Hematopoietic multipotent progenitor cell treated with erythropoietin and hydrocortisone succinate and interleukin-3 and kit ligand, for 17 days (in vitro differentiated cells): ENCODE data around the gene CPLX1.

ENCODE experiments used
- DNase-seq: peaks from one replicate; pipeline ENCODE4 v3.0.0-alpha.2; 2015; ENCODE audit warnings: low spot score

Gene CPLX1

DNA sequence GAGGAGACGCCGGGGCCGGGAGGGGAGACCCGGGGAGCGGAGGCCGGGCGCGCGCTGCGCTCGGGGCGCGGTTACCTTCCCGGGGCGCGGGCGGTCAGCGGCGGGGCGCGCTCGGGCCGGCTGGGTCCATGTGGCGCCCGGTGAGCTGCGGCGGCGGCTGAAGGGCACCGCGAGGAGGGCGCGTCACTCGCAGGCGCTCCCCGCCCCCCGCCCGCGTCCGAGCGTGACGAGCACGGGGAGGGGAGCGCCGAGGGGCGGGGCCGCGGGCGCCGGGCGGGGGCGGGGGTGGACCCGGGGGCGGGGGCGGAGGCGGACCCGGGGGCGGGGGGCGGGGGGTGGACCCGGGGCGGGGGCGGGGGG, at the start of gene CPLX1:
Gene CPLX1, minus strand, starts transcription at position 159 of the 360 bp plus-strand sequence. CDS start 1,607 bp downstream, outside the sequence.
- DNase-seq, result no peak

DNA sequence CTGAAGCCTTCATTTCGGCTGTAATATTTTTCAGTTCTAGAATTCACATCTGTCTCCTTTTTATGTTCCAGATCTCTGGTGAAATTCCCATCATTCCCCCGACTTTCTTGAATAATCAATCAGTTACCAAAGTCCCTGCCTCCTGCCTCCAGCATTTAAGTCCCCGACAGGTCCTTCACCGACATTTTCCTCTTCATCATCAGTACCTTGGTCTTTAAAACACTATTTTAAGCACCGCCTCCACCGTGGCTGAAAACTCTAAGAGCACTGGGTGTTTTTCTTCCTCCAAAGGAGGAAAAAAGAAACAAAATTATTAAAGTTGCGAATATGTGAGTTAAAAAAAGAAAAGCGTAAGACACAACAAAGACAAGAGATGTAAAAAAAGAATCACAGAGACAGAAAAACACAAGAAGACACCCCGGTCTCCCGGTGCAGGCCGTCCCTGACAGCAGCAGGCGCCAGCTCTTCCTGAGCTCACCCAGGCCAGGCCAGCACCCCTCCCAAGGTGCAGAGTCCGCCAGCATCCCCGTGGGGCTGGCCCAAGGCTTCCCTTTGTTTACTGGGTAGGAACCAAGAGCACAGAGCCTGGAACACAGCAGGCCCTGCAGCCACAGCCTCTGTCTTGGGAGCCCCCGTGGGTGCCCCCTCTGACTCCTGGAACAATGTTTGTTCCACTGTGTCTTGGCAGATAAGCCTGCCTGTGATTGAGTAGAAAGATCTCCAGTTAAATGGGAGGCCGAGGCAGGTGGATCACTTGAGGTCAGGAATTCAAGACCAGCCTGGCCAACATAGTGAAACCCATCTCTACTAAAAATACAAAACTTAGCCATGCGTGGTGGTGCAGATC, 49.3 kb upstream of the CPLX1 start:
- DNase-seq, result no peak

DNA sequence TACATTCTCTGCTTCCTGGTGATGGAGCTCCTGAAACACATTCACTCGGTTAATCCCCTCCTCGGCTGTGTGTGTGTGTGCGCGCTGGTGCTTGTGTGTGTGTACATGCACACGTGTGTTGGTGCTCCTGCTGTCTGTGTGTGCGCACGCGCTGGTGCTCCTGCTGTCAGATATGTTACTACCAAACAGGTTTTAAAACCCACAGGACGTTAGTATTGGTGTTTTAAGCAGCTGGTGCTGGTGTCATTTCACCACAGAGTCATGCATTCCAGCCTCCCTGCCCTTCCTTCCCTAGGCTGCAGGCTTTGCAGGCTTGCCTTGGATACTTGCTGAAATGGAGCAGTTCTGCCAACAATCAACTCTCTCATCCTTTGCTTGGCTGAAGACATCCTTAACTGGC, 48.1 kb upstream of the CPLX1 start:
- DNase-seq, result no peak

DNA sequence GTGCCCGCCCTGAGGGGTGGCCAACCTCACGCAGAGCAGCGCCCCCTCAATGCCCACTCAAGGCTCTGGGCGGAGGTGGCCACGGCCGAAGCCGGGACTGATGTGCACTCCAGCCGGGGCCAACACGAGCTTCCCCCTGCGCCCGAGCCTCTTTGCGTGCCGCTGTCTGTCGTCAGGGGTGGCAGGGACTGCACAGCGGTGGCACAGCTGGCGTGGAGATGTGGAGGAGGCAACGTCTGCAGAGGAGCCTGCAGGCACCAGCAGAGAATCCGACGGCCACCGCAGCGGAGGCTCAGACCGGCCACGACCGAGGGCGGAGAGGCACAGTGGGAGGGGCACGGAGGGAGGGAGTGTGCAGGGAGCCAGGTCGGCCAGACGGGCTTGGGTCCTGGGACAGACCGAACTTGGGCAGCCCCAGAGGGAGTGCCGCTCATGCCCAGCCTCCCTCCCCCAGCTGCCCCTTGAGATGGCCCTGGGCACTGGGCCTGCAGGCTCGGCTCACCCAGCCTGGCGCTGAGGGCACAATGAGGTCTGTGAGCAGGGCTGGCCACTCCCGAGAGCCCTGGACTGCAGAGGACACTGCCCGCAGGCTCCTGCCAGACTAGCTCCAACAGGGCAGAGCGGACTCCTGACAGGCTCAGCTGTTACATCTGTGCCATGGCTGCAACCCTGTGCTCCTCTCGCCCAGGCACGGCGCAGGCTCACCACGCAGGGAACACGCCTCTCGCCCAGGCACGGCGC, 46.5 kb upstream of the CPLX1 start:
- no peak for DNase-seq

DNA sequence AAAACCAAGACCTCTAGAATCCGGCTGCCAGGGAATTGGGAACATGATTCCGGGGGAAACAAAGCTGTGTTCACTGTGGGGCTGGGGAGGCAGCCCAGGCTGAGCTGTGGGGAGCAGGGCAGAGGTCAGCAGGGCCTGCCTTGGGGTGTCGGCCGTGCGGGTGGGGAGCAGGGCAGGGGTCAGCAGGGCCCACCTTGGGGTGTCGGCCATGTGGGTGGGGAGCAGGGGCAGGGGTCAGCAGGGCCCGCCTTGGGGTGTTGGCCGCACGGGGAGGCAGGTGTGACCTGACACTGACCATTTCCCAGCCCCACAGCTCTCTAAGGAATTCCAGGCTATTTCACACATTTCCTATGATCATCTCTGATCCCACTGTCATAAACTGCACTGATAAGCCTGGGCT, 45.6 kb upstream of the CPLX1 start:
- DNase-seq, result no peak

DNA sequence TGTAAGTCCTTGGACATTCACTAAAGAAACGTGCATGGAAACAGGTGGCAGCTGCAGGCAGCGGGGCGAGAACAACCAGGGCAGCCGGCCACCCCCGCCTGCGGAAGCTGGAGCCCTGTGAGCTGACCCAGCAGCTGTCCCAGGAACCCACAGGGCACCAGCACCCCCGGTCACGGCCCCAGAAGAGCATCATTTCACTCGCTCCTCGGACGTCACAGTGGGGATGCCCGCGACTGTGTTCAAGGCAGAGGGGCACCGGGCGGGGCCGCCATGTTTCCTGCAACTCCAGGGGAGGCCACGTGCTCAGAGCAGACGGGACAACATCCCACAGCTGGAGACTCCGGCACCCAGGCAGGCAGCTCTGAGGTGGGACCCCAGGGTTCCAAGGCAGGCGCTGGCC, 45.0 kb upstream of the CPLX1 start:
- DNase-seq, result no peak

DNA sequence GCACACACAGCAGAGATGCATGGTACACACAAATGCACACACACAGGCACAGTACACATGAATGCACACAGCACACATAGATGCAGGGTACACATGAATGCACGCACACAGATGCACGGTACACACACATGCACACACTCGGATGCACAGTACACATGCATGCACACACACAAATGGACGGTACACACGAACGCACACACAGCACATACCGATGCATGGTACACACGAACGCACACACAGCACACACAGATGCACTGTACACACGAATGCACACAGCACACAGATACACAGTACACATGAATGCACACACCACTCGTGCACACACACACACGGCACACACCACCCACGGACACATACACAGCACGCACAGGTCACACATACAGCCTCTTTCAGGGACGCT, 43.8 kb upstream of the CPLX1 start:
- DNase-seq, result no peak

DNA sequence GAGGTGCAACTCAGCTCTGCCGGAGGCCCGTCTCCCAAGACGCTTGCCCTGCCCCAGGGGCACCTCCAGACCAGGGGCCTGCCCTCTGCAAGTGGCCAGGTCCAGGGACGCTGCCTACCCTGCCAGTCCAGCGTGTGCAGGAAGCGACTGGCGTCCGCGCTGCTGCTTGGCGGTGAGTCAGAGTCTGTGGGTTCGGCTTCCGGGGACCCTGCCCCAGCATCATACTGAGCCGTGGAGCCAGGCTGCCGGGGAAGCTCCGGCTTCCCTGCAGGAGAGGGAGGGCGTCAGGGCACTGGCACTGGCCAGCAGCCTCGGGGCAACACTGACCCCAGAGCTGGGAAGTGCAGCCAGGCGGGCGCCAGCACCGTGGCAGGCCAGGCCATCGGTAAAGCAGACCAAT, 42.5 kb upstream of the CPLX1 start:
- DNase-seq, result no peak

DNA sequence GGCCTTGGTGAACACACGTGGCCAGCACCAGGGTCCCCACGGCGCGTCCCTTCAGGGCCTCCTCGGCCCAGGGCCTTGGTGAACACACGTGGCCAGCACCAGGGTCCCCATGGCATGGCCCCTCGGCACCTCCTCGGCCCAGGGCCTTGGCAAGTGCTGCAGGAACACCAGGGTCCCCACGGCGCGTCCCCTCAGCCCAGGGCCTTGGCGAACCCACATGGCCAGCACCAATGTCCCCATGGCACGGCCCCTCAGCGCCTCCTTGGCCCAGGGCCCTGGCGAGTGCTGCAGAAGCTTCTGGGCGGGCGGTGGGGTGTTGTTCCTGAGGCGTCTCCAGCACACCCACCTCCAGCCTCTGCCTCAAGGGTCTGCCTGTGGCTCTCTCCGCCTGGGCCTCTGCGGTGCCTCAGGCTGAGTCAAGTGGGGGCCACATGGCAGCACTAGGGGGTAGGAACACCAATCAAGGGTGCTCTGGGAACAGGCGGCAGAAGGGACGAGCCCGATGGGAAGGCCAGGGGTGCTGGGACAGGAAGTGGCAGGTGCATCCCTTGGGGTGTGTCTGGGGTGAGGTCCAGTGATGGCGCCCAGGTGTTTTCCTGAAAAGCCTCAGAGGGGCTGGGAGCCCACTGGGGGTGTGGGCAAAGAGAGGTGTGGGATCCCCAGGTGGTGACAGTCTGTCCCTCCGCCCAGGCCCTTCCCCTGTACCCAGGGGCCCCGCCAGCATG, 41.8 kb upstream of the CPLX1 start:
- no peak for DNase-seq

DNA sequence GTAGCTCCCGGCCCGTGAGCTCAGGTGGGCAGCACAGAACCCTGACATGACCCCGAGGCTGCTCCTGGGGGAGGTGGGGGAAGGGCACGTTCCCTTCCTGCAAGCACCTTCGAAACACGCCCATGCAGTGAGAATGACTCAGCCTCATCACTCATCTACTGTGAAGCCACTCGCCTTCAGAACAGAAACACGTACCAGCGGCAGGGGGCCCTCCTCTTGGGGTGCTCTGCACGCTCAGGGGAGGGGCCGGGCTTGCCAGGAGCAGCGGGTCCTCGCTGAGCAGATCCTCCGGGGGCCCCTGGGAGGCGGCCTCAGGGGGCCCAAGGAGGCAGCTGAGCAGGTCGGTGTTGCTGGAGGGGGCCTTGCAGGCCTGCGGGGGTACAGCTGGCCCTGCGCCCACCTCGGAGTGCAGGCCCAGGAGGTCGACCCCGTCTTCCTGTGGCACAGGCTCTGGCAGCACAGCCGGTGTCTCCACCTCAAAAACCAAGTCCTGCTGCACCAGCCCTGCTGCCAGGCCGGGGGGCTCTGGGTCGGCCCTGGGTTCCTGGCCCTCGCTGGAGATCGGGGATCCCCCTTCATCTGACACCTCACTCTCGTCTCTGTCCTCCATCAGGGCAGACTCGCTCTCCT, 40.9 kb upstream of the CPLX1 start:
- no peak for DNase-seq

DNA sequence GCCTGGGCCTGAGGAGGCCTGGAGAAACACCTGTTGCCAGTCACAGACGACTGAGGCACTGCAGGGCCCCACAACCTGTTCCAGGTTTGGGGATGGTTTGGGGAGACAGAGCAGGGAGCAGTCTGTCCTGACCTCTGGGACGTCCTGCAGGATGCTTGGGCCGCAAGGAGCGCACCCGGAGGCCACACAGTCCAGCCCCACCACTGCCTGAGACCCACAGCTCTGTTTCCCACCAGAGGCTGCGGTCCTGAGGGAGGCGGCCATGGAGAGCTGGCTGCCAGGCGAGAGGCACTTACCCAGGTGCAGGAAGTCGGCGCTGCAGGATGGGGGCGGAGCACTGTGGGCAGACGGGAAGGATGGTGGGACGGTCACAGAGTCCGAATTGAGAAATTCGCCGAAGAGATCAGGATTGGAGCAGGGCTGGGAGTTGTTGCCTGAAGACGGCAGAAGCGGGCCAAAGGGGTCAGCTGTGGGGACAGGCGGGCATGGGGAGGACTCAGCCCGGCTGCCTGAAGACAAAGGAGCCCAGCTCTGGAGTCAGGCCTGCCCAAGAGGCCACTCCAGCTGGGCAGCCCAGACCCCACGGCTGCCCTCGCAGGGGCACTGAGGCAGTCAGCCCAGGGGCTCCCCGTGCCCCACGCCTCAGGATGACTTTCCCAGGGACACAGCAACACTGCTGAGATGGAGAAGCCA, 40.3 kb upstream of the CPLX1 start:
- DNase-seq, result no peak

DNA sequence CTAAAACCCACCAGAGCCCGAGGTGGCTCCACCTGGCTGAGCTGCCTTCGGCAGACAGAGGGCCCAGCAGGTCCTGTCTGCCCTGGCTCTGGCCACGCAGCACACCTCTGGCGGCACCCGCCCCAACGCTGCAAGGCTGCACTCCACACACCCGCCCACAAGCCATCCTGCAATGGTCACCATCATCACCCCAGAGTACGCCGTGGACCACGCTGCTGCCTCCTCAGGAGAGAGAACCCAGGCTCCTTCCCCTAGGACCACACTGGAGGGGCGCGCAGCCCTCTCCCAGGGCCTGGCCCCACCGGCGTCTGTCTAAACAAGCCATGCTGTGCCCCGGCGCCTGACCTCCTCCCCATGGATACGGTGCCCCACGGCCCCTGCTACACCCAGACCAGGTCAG, 39.6 kb upstream of the CPLX1 start:
- no peak for DNase-seq

DNA sequence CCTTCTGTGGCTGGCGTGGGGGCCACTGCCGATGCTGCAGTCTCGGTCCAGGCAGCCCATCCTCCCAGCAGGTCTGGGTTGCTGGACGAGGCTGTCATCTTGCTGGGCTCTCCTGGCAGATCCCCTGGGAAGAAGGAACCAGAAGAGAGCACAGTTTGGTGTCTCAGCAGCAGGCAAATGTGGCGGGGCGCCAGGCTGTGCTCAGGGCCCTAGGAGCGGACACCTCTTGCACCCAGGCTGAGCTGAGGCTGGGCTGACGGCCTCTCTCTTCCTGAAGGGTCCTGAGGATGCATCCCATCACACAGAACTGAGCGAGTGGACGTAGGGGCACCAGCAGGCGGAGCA, 39.2 kb upstream of the CPLX1 start:
- DNase-seq, result no peak

DNA sequence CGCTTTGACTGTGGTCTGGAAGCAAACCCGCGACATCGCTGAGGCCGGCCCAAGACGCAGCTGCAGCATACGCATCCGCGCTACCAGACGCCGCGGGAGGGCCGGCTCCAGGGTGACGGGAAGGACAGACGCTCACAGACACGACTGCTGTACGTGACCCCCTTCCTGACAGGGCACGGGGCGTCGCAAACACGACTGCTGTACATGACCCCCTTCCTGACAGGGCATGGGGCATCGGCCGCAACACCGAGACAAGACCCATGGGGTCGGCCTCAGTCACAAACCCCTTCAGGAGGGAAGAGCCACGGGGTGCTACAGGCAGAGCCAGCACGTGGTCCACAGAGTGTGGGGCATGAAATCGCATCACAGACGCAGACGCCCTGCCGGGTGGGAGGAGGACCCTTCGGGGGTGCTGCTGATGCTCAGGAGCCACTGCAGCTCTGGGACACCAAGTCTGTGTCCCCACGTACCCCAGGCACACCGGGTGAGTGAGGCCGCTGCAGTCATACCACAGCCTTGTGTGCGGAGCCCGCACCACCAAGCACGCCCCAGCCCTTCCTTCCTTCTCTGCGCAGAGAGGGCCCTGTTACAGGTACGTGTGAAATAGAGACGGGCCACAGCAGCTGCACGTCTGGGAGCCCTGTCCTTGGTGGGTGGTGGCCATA, 38.7 kb upstream of the CPLX1 start:
- no peak for DNase-seq

DNA sequence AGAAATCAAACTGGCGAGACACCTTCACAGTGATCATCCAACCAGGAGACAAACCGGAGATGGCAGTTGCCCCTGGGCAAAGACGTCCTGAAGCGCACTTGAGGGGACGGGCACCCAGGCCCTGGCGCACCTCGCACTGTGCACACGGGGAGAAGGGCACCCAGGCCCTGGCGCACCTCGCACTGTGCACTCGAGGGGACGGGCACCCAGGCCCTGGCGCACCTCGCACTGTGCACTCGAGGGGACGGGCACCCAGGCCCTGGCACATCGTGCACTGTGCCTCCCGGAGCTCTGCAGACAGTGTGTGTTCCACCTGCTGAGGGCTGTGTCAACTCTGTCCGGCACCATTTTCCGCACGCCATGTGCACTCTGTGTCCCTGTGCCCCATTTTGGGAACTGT, 34.6 kb upstream of the CPLX1 start:
- DNase-seq, result no peak

DNA sequence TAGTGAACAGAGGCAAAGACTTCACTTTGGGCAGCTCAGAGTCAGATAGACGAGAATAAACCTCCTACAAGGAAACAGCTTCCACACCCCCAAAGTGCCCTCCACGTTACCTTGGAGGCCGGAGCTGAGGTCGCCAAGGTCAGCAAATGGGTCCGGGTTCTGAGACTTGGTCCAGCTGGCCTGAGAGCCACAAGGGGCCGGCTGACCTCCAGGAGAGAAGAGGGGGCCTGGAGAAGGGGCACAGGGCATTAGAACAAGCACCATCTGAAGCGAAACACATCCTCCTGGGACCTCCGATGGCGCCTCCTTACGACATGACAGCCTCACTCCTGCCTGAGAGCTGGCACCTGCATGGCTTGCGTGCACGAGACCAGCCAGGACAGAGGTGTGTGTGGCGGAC, 33.6 kb upstream of the CPLX1 start:
- DNase-seq, result no peak

DNA sequence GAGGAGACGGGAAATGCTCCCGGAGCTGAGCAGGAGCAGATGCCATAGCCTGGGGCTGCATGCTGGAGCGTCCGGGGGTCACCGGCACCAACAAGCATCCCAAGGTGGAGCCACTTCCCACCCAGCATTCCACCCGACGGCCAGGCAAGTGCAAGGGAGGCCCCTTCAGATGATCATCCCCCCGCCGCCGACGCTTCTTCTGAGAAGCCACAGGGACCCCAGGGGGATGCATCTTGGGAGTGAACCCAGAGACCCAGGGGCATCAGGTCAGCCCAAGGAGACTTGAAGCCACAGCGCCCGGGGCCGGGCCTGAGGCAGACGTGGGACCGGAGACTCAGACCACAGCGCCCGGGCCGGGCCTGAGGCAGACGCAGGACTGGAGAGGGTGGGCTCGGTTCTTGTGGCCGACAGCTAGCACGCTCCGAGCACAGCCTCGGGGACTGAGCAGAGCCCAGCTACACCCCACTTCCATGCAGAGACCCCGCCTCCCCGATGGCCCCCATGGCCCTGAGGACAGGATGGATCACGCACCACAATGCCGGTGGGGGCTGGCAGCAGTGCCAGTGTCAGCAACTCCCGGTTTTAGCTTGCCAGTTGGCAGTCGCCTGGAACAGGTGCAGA, 33.0 kb upstream of the CPLX1 start:
- no peak for DNase-seq

DNA sequence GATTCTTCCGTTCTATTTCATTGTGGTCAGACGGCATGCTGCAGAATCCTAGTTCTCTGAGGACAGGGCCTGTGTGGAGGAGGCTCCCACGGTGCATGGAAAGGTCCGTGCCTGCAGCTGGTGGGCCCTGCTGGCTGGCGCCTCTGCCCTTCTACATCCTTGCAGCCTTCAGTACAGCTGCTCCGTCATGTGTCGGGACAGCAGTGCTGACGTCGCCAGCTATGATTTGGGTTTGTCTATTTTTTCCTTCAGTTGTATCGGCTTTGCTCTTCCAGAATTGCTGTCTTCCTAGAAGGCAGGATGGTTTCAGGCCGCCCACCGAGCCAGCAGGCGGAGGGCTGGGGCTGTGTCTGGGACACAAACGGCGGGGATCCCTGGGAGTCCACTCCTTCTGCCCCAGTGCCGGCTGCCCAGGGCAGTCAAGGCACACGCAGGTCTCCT, 32.1 kb upstream of the CPLX1 start:
- no peak for DNase-seq

DNA sequence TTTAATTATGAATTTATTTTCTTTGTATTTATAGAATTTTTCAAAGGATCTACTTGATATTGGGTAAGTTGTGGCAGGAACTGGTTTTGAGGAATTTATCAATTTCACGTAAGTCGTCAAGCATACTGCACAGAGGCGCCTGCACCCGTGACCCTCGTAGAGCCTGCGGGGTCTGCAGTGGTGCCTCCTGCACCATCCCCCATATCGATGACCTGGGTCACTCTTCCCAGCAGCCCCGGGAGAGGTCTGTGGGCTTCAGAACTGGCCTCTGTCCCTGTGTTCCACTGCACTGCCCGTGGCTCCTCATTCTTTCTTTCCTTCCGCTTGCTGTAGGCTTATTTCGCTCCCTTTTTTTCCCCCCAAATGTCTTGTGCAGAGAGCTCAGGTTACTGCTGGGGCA, 31.5 kb upstream of the CPLX1 start:
- no peak for DNase-seq

DNA sequence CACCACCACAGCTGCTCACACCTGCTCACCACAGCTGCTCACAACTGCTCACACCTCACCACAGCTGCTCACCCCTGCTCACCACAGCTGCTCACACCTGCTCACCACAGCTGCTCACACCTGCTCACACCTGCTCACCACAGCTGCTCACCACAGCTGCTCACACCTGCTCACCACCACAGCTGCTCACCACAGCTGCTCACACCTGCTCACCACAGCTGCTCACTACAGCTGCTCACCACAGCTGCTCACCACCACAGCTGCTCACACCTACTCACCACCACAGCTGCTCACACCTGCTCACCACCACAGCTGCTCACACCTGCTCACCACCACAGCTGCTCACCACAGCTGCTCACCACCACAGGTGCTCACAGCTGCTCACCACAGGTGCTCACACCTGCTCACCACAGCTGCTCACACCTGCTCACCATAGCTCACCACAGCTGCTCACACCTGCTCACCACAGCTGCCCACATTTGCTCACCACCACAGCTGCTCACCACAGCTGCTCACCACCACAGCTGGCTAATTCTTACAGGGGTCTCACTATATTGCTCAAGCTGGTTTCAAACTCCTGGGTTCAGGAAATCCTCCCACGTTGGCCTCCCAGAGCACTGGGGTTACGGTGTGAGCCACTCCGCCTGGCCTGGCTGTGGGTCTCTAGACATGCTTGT, 30.4 kb upstream of the CPLX1 start:
- no peak for DNase-seq

DNA sequence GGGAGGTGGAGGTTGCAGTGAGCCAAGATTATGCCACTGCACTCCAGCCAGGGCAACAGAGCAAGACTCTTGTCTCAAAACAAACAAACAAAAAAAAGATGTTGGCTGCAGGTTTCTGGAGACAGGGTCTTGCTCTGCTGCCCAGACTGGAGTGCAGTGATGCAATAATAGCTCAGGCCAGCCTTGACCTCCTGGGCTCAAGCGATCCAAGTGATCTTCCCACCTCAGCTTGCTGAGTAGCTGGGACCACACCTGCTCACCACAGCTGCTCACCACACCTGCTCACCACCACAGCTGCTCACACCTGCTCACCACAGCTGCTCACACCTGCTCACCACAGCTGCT, 29.9 kb upstream of the CPLX1 start:
- no peak for DNase-seq
